CD4-positive, alpha-beta T cell treated with Interleukin-6 for 4 hours (primary cell): ENCODE results near the gene NAA16.
"Not testable (repeated sequence)": the region's sequence is repeated elsewhere in the genome, so short reads cannot be mapped to it uniquely, and the experiment has no call there.

Source experiments
- DNase-seq: peaks from one replicate; pipeline ENCODE4 v3.0.0-alpha.2; 2020; ENCODE audit warnings: mixed read lengths

The NAA16 gene

GRCh38 chr13:41411522-41411921, 100.5 kb downstream of the NAA16 start:
- DNase-seq: peak; percentile 53

- no peak for DNase-seq
Observed at GRCh38 chr13:41413872-41414271, 102.8 kb downstream of the NAA16 start.

GRCh38 chr13:41416276-41416675, 105.2 kb downstream of the NAA16 start:
- DNase-seq: no peak

- no peak for DNase-seq
Observed at GRCh38 chr13:41418027-41418426, 107.0 kb downstream of the NAA16 start.

GRCh38 chr13:41418731-41419130, 107.7 kb downstream of the NAA16 start:
- DNase-seq: no peak

- DNase-seq: no peak
Observed at GRCh38 chr13:41419206-41419605, 108.1 kb downstream of the NAA16 start.

- DNase-seq: no peak
Observed at GRCh38 chr13:41420146-41420545, 109.1 kb downstream of the NAA16 start.

- not testable (repeated sequence) for DNase-seq
Observed at GRCh38 chr13:41421330-41421729, 110.3 kb downstream of the NAA16 start.

- not testable (repeated sequence) for DNase-seq
Observed at GRCh38 chr13:41421983-41422382, 110.9 kb downstream of the NAA16 start.

GRCh38 chr13:41423259-41423658, 112.2 kb downstream of the NAA16 start:
- not testable (repeated sequence) for DNase-seq

- not testable (repeated sequence) for DNase-seq
Observed at GRCh38 chr13:41424675-41425074, 113.6 kb downstream of the NAA16 start.

- DNase-seq: no peak
Observed at GRCh38 chr13:41426047-41426446, 115.0 kb downstream of the NAA16 start.
